ENCODE results near the gene NLRP8. TPM values are rescaled to one million over a fixed set of nuclear protein-coding genes. Genes with fewer than 3 reads are reported as not detected.
"Not testable (repeated sequence)": the region's sequence is repeated elsewhere in the genome, so short reads cannot be mapped to it uniquely, and the experiment has no call there.

The NLRP8 gene
- total and polyA plus RNA-seq, 5 donors = not detected

DNA sequence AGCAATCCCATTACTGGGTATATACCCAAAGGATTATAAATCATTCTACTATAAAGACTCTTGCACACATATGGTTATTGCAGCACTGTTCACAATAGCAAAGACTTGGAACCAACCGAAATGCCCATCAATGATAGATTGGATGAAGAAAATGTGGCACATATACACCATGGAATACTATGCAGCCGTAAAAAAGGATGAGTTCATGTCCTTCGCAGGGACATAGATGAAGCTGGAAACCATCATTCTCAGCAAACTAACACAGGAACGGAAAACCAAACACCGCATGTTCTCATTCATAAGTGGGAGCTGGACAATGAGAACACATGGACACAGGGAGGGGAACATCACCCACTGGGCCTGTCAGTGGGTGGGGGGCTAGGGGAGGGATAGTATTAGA, 18.4 kb upstream of the NLRP8 start:
- H3K9me3 ChIP-seq (ENCODE audit: control insufficient read depth, low read length); H3K27ac ChIP-seq (ENCODE audit: low read length); intact Hi-C loops (cut with DNase I); H3K4me1 ChIP-seq (ENCODE audit: control insufficient read depth, insufficient read depth, low read length); H3K4me3 ChIP-seq (ENCODE audit: low read length); H3K27me3 ChIP-seq (ENCODE audit: control insufficient read depth, insufficient read depth); DNase-seq; ATAC-seq: not testable (repeated sequence)
- WGBS = 85% methylated on average over 5 of the region's 5 CpGs

- no peaks in the 10 kb centered on the region for H3K4me1 ChIP-seq (ENCODE audit: control insufficient read depth, insufficient read depth, low read length)
- intact Hi-C loops (cut with DNase I) = no loop called here
- no peak overlapping the region for H3K27ac ChIP-seq (ENCODE audit: low read length)
- WGBS = 70% methylated on average over 14 of the region's 14 CpGs
- H3K4me3 ChIP-seq (ENCODE audit: low read length) = no peak overlapping the region
- no peaks in the 10 kb centered on the region for H3K9me3 ChIP-seq (ENCODE audit: control insufficient read depth, low read length)
- DNase-seq (no peak), ATAC-seq (no peak)
- H3K27me3 ChIP-seq (ENCODE audit: control insufficient read depth, insufficient read depth) = no peaks in the 10 kb centered on the region
Observed at GRCh38 chr19:55930996-55931515, 16.6 kb upstream of the NLRP8 start.

DNA sequence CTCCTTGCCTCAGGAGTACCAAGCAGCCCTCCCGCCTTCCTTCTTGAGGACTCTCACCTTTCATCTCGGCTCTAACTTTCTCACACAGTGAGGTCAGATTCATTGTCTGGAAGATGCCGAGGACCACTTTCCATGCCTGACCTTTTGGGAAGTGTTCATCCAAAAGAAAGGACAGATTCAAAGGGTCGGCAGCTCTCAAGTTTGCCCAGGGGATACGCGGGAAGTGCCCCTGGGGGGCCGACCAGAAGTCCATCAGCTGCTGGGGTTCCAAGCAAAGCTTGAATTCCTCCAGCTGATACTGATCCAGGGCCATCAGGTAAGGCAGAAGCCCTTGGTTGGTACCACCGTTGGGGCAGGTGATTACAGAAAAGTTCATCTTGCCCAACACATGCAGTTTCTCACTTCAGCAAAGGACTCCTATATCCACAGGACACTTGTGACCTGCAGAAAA, 15.7 kb upstream of the NLRP8 start, which contains the start of gene NLRP13:
Gene NLRP13 (minus strand): TSS at position 401 of the 451 bp plus-strand sequence. CDS start 25 bp downstream, at position 376.
- Histone ChIP-seq H3K9me3 (ENCODE audit: control insufficient read depth, low read length) (no peaks in the 10 kb centered on the region), H3K4me1 (ENCODE audit: control insufficient read depth, insufficient read depth, low read length) (no peaks in the 10 kb centered on the region), H3K27ac (ENCODE audit: low read length) (no peak within 1 kb of the TSS), H3K27me3 (ENCODE audit: control insufficient read depth, insufficient read depth) (no peaks in the 10 kb centered on the region), H3K4me3 (ENCODE audit: low read length) (no peak within 1 kb of the TSS)
- ATAC-seq = no peak
- WGBS = 87% methylated on average over 8 of the region's 8 CpGs
- intact Hi-C loops (cut with DNase I) = no loop called here
- DNase-seq = no peak

DNA sequence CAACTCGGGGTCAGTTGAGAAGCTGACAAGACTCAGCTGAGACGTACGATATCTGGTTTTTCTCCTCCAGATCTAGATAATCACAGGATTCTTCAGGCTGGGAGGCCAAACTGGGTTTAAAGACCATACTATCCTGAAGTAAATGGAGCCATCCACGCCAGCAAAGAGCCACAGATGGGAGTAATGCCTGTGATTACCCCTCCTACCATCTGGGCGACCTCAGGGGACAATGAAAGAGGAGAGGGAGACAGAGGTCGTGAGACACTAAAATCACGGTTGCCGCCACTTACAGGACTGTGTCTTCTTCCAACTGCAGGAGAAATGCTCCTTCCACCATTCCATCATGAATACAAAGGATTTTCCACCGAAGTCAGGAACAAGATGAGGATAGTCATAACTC, 12.4 kb upstream of the NLRP8 start:
- ATAC-seq (no peak), DNase-seq (no peak)
- 71% methylated on average over 9 of the region's 9 CpGs for WGBS
- intact Hi-C loops (cut with DNase I) = no loop called here
- no peak overlapping the region for H3K4me3 ChIP-seq (ENCODE audit: low read length)
- no peak overlapping the region for H3K27ac ChIP-seq (ENCODE audit: low read length)
- H3K4me1 ChIP-seq (ENCODE audit: control insufficient read depth, insufficient read depth, low read length) = no peaks in the 10 kb centered on the region
- H3K27me3 ChIP-seq (ENCODE audit: control insufficient read depth, insufficient read depth) = no peaks in the 10 kb centered on the region
- no peaks in the 10 kb centered on the region for H3K9me3 ChIP-seq (ENCODE audit: control insufficient read depth, low read length)

GRCh38 chr19:55939206-55939605, 8.4 kb upstream of the NLRP8 start:
- 62% methylated on average over 7 of the region's 7 CpGs for WGBS
- H3K9me3 ChIP-seq (ENCODE audit: control insufficient read depth, low read length) = peaks cover 2% of the 10 kb centered on the region
- ATAC-seq (no peak), DNase-seq (no peak)
- no peaks in the 10 kb centered on the region for H3K4me1 ChIP-seq (ENCODE audit: control insufficient read depth, insufficient read depth, low read length)
- H3K4me3 ChIP-seq (ENCODE audit: low read length) = no peak overlapping the region
- intact Hi-C loops (cut with DNase I) = no loop called here
- H3K27ac ChIP-seq (ENCODE audit: low read length) = no peak overlapping the region
- H3K27me3 ChIP-seq (ENCODE audit: control insufficient read depth, insufficient read depth) = no peaks in the 10 kb centered on the region

DNA sequence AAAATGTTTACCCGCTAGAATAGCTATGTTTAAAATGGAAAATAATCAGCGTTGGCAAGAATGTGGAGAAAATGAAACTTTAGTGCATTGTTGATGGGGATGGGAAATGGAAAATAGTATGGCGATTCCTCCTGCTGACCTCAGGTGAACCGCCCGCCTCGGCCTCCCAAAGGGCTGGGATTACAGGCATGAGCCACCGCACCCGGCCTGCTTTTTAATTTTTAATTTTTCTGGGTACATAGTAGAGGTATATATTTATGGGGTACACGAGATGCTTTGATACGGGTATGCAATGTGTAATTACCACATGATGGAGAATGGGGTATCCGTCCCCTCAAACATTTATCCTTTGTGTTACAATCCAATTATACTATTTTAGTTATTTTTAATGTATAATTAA, 7.3 kb upstream of the NLRP8 start:
- ATAC-seq (no peak), DNase-seq (no peak)
- WGBS = 89% methylated on average over 11 of the region's 11 CpGs
- Histone ChIP-seq H3K27ac (ENCODE audit: low read length) (no peak overlapping the region), H3K4me1 (ENCODE audit: control insufficient read depth, insufficient read depth, low read length) (no peaks in the 10 kb centered on the region), H3K4me3 (ENCODE audit: low read length) (no peak overlapping the region), H3K27me3 (ENCODE audit: control insufficient read depth, insufficient read depth) (no peaks in the 10 kb centered on the region), H3K9me3 (ENCODE audit: control insufficient read depth, low read length) (peaks cover 2% of the 10 kb centered on the region)
- intact Hi-C loops (cut with DNase I) = no loop called here

DNA sequence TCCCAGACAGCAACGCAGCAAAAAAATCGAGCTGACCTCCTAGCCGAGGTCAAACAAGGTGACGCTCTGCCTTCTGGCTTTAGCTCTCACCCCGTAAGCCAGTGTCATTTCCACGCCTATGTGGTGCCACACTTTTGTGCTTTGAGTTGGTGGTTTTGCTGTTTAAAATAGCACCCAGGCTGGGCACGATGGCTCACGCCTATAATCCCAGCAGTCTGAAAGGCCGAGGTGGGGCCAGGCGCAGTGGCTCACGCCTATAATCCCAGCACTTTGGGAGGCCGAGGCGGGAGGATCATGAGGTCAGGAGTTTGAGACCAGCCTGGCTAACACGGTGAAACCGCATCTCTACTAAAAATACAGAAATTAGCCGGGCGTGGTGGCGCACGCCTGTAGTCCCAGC, 2.9 kb downstream of the NLRP8 start:
- DNase-seq; H3K27ac ChIP-seq (ENCODE audit: low read length); intact Hi-C loops (cut with DNase I); H3K9me3 ChIP-seq (ENCODE audit: control insufficient read depth, low read length); H3K4me3 ChIP-seq (ENCODE audit: low read length); H3K27me3 ChIP-seq (ENCODE audit: control insufficient read depth, insufficient read depth); H3K4me1 ChIP-seq (ENCODE audit: control insufficient read depth, insufficient read depth, low read length); ATAC-seq: not testable (repeated sequence)
- 87% methylated on average over 19 of the region's 19 CpGs for WGBS

DNA sequence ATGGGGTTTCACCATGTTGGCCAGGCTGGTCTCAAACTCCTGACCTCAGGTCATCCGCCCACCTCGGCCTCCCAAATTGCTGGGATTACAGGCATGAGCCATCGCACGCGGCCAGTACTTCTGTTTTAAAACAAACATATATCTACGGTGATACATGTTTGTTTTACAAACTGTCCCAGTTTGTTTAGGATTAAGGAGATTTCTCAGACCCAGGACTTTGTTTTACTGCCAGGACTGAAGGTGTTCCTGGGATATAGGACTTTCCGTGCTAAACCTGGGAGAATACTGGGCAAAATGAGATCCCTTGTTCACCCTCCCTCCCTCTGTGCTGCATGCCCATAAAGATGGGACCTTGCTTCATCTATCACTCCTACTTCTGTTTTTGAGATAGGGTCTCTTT, 8.8 kb downstream of the NLRP8 start:
- H3K27me3 ChIP-seq (ENCODE audit: control insufficient read depth, insufficient read depth) = no peaks in the 10 kb centered on the region
- 93% methylated on average over 7 of the region's 7 CpGs for WGBS
- intact Hi-C loops (cut with DNase I) = no loop called here
- no peaks in the 10 kb centered on the region for H3K9me3 ChIP-seq (ENCODE audit: control insufficient read depth, low read length)
- DNase-seq (no peak), ATAC-seq (no peak)
- no peak overlapping the region for H3K27ac ChIP-seq (ENCODE audit: low read length)
- H3K4me1 ChIP-seq (ENCODE audit: control insufficient read depth, insufficient read depth, low read length) = no peaks in the 10 kb centered on the region
- H3K4me3 ChIP-seq (ENCODE audit: low read length) = no peak overlapping the region

GRCh38 chr19:55958356-55958755, 10.7 kb downstream of the NLRP8 start:
- Histone ChIP-seq H3K27ac (ENCODE audit: low read length) (no peak overlapping the region), H3K27me3 (ENCODE audit: control insufficient read depth, insufficient read depth) (no peaks in the 10 kb centered on the region), H3K9me3 (ENCODE audit: control insufficient read depth, low read length) (no peaks in the 10 kb centered on the region), H3K4me3 (ENCODE audit: low read length) (no peak overlapping the region), H3K4me1 (ENCODE audit: control insufficient read depth, insufficient read depth, low read length) (no peaks in the 10 kb centered on the region)
- DNase-seq = no peak
- intact Hi-C loops (cut with DNase I) = no loop called here
- no peak for ATAC-seq
- WGBS = 77% methylated on average over 4 of the region's 4 CpGs

DNA sequence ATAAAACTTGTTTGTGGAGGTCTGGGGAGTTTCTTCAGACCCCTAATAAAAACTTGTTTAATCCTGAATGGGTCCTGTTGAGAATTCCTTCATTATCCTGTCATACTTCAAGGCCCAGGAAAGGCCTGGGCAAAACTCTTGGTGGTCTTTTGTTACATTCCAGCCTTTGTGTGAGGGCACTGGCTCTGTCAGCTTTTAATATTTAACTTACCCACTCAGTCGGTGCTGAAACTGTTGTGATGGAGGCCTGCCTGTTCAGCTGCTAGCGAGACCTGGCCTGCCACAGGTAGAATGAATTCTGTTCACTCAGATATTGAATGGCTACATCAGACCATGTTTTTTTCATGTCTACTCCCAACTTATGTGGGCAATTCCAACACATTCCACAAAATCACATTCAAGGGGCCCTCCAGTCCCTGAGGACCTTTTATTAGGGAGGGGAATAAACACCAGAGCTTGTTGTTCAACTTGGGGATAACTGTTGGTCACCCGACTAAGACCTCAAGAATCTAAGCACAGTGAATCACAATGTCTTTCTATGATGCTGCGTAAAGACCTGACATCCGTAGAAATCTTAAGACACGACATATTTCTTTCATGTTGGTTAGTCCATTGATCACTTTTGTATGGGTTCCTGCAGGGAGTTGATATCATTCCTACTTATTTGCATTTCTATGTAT, 12.5 kb downstream of the NLRP8 start:
- Histone ChIP-seq H3K27ac (ENCODE audit: low read length) (no peak overlapping the region), H3K9me3 (ENCODE audit: control insufficient read depth, low read length) (no peaks in the 10 kb centered on the region), H3K27me3 (ENCODE audit: control insufficient read depth, insufficient read depth) (no peaks in the 10 kb centered on the region), H3K4me3 (ENCODE audit: low read length) (no peak overlapping the region), H3K4me1 (ENCODE audit: control insufficient read depth, insufficient read depth, low read length) (no peaks in the 10 kb centered on the region)
- ATAC-seq (no peak), DNase-seq (no peak)
- WGBS = 84% methylated on average over 6 of the region's 6 CpGs
- intact Hi-C loops (cut with DNase I) = no loop called here

DNA sequence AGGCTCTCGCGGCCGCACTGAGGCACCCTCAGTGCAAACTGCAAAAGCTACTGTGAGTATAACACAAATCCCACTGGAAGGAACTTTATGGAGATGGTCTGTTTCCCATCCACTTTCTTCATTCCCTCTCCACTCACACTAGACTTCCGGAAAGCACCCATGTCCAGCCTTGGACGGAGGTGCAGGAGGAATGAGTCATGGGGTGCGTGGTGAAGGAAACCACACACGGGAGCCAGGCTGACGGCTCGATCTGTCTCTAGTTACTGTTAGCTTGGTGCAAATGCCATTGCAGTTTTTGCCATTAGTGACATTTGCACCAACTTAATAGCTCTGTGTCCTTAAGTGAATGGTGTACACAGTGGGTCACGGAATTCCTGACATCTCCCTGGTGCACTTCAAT, 14.6 kb downstream of the NLRP8 start:
- WGBS = 93% methylated on average over 10 of the region's 10 CpGs
- ATAC-seq (no peak), DNase-seq (no peak)
- no peaks in the 10 kb centered on the region for H3K9me3 ChIP-seq (ENCODE audit: control insufficient read depth, low read length)
- no peaks in the 10 kb centered on the region for H3K27me3 ChIP-seq (ENCODE audit: control insufficient read depth, insufficient read depth)
- no peaks in the 10 kb centered on the region for H3K4me1 ChIP-seq (ENCODE audit: control insufficient read depth, insufficient read depth, low read length)
- intact Hi-C loops (cut with DNase I) = no loop called here
- no peak overlapping the region for H3K27ac ChIP-seq (ENCODE audit: low read length)
- H3K4me3 ChIP-seq (ENCODE audit: low read length) = no peak overlapping the region

GRCh38 chr19:55973982-55974381, 26.4 kb downstream of the NLRP8 start:
- H3K4me3 ChIP-seq (ENCODE audit: low read length) = no peak overlapping the region
- H3K27me3 ChIP-seq (ENCODE audit: control insufficient read depth, insufficient read depth) = no peaks in the 10 kb centered on the region
- 39% methylated on average over 3 of the region's 3 CpGs for WGBS
- DNase-seq = no peak
- H3K27ac ChIP-seq (ENCODE audit: low read length) = no peak overlapping the region
- intact Hi-C loops (cut with DNase I) = no loop called here
- ATAC-seq = no peak
- H3K4me1 ChIP-seq (ENCODE audit: control insufficient read depth, insufficient read depth, low read length) = no peaks in the 10 kb centered on the region
- no peaks in the 10 kb centered on the region for H3K9me3 ChIP-seq (ENCODE audit: control insufficient read depth, low read length)
